ENCODE data around the gene NSUN3. TPM values are rescaled to one million over a fixed set of nuclear protein-coding genes. Genes with fewer than 3 reads are reported as not detected.

Gene NSUN3
- total RNA-seq, 1 experiment from 2014 or later, result 10.1 TPM

- Mint-ChIP-seq H3K4me3 (ENCODE audit: low read depth, unreplicated experiment) (no peak overlapping the region), H3K27me3 (ENCODE audit: unreplicated experiment) (no peaks in the 10 kb centered on the region), H3K27ac (ENCODE audit: unreplicated experiment) (no peak overlapping the region), H3K4me1 (ENCODE audit: low read depth, unreplicated experiment) (peaks cover 13% of the 10 kb centered on the region), H3K9me3 (ENCODE audit: low read depth, unreplicated experiment) (no peaks in the 10 kb centered on the region), H3K36me3 (ENCODE audit: insufficient read depth, unreplicated experiment) (no peaks in the 10 kb centered on the region)
- intact Hi-C loops (cut with micrococcal nuclease; ENCODE audit: unreplicated experiment), result no loop called here
- TF ChIP-seq, protein P1, sequence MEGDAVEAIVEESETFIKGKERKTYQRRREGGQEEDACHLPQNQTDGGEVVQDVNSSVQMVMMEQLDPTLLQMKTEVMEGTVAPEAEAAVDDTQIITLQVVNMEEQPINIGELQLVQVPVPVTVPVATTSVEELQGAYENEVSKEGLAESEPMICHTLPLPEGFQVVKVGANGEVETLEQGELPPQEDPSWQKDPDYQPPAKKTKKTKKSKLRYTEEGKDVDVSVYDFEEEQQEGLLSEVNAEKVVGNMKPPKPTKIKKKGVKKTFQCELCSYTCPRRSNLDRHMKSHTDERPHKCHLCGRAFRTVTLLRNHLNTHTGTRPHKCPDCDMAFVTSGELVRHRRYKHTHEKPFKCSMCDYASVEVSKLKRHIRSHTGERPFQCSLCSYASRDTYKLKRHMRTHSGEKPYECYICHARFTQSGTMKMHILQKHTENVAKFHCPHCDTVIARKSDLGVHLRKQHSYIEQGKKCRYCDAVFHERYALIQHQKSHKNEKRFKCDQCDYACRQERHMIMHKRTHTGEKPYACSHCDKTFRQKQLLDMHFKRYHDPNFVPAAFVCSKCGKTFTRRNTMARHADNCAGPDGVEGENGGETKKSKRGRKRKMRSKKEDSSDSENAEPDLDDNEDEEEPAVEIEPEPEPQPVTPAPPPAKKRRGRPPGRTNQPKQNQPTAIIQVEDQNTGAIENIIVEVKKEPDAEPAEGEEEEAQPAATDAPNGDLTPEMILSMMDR (IDR thresholded peaks at IDR 0.05; ENCODE audit: unreplicated experiment), result no peak
- DNase-seq, result no peak
- CTCF ChIA-PET, result no interaction called here
- BruUV-seq (replicated peaks), result no TSS peak
Observed at GRCh38 chr3:94081884-94082283, 19.0 kb downstream of the NSUN3 start.

GRCh38 chr3:94082391-94082937 lies 19.6 kb downstream of the NSUN3 start:
- no peak for DNase-seq
- Mint-ChIP-seq H3K36me3 (ENCODE audit: insufficient read depth, unreplicated experiment) (no peaks in the 10 kb centered on the region), H3K4me1 (ENCODE audit: low read depth, unreplicated experiment) (peaks cover 13% of the 10 kb centered on the region), H3K27ac (ENCODE audit: unreplicated experiment) (no peak overlapping the region), H3K9me3 (ENCODE audit: low read depth, unreplicated experiment) (no peaks in the 10 kb centered on the region), H3K4me3 (ENCODE audit: low read depth, unreplicated experiment) (no peak overlapping the region), H3K27me3 (ENCODE audit: unreplicated experiment) (no peaks in the 10 kb centered on the region)
- intact Hi-C loops (cut with micrococcal nuclease; ENCODE audit: unreplicated experiment), result no loop called here
- CTCF ChIA-PET, result no interaction called here
- TF ChIP-seq, protein P1 (IDR thresholded peaks at IDR 0.05; ENCODE audit: unreplicated experiment), result no peak
- BruUV-seq (replicated peaks), result no TSS peak

- Mint-ChIP-seq H3K27me3 (ENCODE audit: unreplicated experiment) (no peaks in the 10 kb centered on the region), H3K4me3 (ENCODE audit: low read depth, unreplicated experiment) (no peak overlapping the region), H3K9me3 (ENCODE audit: low read depth, unreplicated experiment) (no peaks in the 10 kb centered on the region), H3K27ac (ENCODE audit: unreplicated experiment) (no peak overlapping the region), H3K36me3 (ENCODE audit: insufficient read depth, unreplicated experiment) (no peaks in the 10 kb centered on the region), H3K4me1 (ENCODE audit: low read depth, unreplicated experiment) (peaks cover 5% of the 10 kb centered on the region)
- CTCF ChIA-PET, result no interaction called here
- DNase-seq, result no peak
- TF ChIP-seq, protein P1 (IDR thresholded peaks at IDR 0.05; ENCODE audit: unreplicated experiment), result no peak
- intact Hi-C loops (cut with micrococcal nuclease; ENCODE audit: unreplicated experiment), result no loop called here
- no TSS peak for BruUV-seq (replicated peaks)
Observed at GRCh38 chr3:94083261-94083660, 20.4 kb downstream of the NSUN3 start.

GRCh38 chr3:94089126-94089525 lies 26.3 kb downstream of the NSUN3 start:
- H3K27me3 Mint-ChIP-seq (ENCODE audit: unreplicated experiment), result no peaks in the 10 kb centered on the region
- BruUV-seq (replicated peaks), result no TSS peak
- TF ChIP-seq, protein P1 (IDR thresholded peaks at IDR 0.05; ENCODE audit: unreplicated experiment), result no peak
- no peak overlapping the region for H3K27ac Mint-ChIP-seq (ENCODE audit: unreplicated experiment)
- no peak for DNase-seq
- H3K4me1 Mint-ChIP-seq (ENCODE audit: low read depth, unreplicated experiment), result no peaks in the 10 kb centered on the region
- H3K4me3 Mint-ChIP-seq (ENCODE audit: low read depth, unreplicated experiment), result no peak overlapping the region
- no peaks in the 10 kb centered on the region for H3K36me3 Mint-ChIP-seq (ENCODE audit: insufficient read depth, unreplicated experiment)
- peaks cover 4% of the 10 kb centered on the region for H3K9me3 Mint-ChIP-seq (ENCODE audit: low read depth, unreplicated experiment)
- intact Hi-C loops (cut with micrococcal nuclease; ENCODE audit: unreplicated experiment), result no loop called here
- CTCF ChIA-PET, result no interaction called here
